Endothelial cell of umbilical vein (primary cell): ENCODE measurements around the gene RPS28. TPM values are rescaled to one million over a fixed set of nuclear protein-coding genes. Genes with fewer than 3 reads are reported as not detected.
A peak's percentile ranks its signal among the peaks of the same experiment; 100 is the strongest.

Experiments used
- BruUV-seq: library from RNA; stranded (reverse); fragments of 400-500 nt; replicated peaks from 2 replicates; lab custom pipeline; 2021; lab: Mats Ljungman, UMichigan
- CTCF ChIA-PET: fragments of 300-600, 350-600 bp; sonication (Branson Sonifier 250); formaldehyde crosslinking; loops from one replicate; lab custom pipeline; 2021; ENCODE audit warnings: antibody characterized with exemption, inconsistent platforms; lab: Charles Lee
- POLR2A ChIA-PET: fragments of 300-600, 350-600 bp; sonication (Branson Sonifier 250); formaldehyde crosslinking; loops from one replicate; lab custom pipeline; 2021; ENCODE audit warnings: antibody characterized with exemption, inconsistent platforms; lab: Charles Lee
- DNase-seq: peaks from one replicate; pipeline ENCODE4 v3.0.0-alpha.2; 2011; ENCODE audit warnings: low read depth, low spot score
- FAIRE-seq: peaks from 2 replicates; lab custom pipeline; 2011; peaks lifted over from hg19 to GRCh38; lab: Jason Lieb, UNC
- H2AFZ ChIP-seq: 2 replicates; pipeline ENCODE4 v1.6.0; 2012; ENCODE audit warnings: low read depth, low read length, control low read depth, inconsistent platforms
- H3K27ac ChIP-seq: 2 replicates; pipeline ENCODE4 v1.5.1; 2011; ENCODE audit warnings: low read depth, mild to moderate bottlenecking, control low read depth, low read length, moderate library complexity; ENCODE audit not compliant: insufficient read depth
- H3K27me3 ChIP-seq, 2 experiments: 2 replicates each; pipeline versions ENCODE4 v1.6.0 to v1.6.1; 2011; ENCODE audit warnings: low read length in 2 of 2, mixed read lengths in 1 of 2; ENCODE audit not compliant: control insufficient read depth in 2 of 2, insufficient read depth in 2 of 2
- H3K36me3 ChIP-seq, 2 experiments: 2 replicates in 1 of 2; 3 replicates in 1 of 2; pipeline ENCODE4 v1.5.1; 2011; ENCODE audit warnings: low read length in 2 of 2, mild to moderate bottlenecking in 1 of 2, moderate library complexity in 1 of 2; ENCODE audit not compliant: control insufficient read depth in 2 of 2, insufficient read depth in 2 of 2; ENCODE audit errors: extremely low read depth in 1 of 2
- H3K4me1 ChIP-seq: 3 replicates; pipeline ENCODE4 v1.5.1; 2011; ENCODE audit warnings: mild to moderate bottlenecking, low read length; ENCODE audit not compliant: control insufficient read depth, insufficient read depth; ENCODE audit errors: extremely low read depth
- H3K4me2 ChIP-seq: 2 replicates; pipeline ENCODE4 v1.6.1; 2011; ENCODE audit warnings: low read length, control low read depth, mixed read lengths; ENCODE audit not compliant: insufficient read depth
- H3K4me3 ChIP-seq, 3 experiments: fragments of 200-600 bp in 1 of 3; sonication (generic), shearing (Covaris generic) in 1 of 3; replicated peaks in 1 of 3; 2 replicates each; pipeline ENCODE4 v1.5.1; 2011 to 2016; ENCODE audit warnings: control low read depth in 3 of 3, low read length in 3 of 3, mild to moderate bottlenecking in 2 of 3, inconsistent platforms in 1 of 3, low read depth in 1 of 3, moderate library complexity in 1 of 3; ENCODE audit not compliant: insufficient read depth in 1 of 3
- H3K79me2 ChIP-seq: 2 replicates; pipeline ENCODE4 v1.6.0; 2012; ENCODE audit warnings: low read length, inconsistent platforms; ENCODE audit not compliant: control insufficient read depth, insufficient read depth
- H3K9ac ChIP-seq: replicated peaks from 2 replicates; pipeline ENCODE3; 2011; ENCODE audit warnings: low read length, control low read depth; ENCODE audit not compliant: insufficient read depth; ENCODE audit errors: extremely low read depth
- H3K9me1 ChIP-seq: replicated peaks from 3 replicates; pipeline ENCODE4 v1.6.0; 2011; ENCODE audit warnings: mild to moderate bottlenecking, low read length; ENCODE audit not compliant: control insufficient read depth, insufficient read depth; ENCODE audit errors: extremely low read depth
- H3K9me3 ChIP-seq: replicated peaks from 2 replicates; pipeline ENCODE4 v1.5.1; 2012; ENCODE audit warnings: low read length, inconsistent platforms; ENCODE audit not compliant: control insufficient read depth, insufficient read depth
- H4K20me1 ChIP-seq: replicated peaks from 2 replicates; pipeline ENCODE3; 2011; ENCODE audit warnings: mild to moderate bottlenecking, low read length; ENCODE audit not compliant: control insufficient read depth, insufficient read depth; ENCODE audit errors: extremely low read depth
- JUN ChIP-seq: IDR thresholded peaks from 2 replicates; pipeline ENCODE4 v1.6.1; 2011; ENCODE audit warnings: borderline replicate concordance, low read depth; ENCODE audit not compliant: insufficient read length, insufficient read depth
- MYC ChIP-seq: IDR thresholded peaks from one replicate; pipeline ENCODE4 v1.6.1; 2011; ENCODE audit warnings: mild to moderate bottlenecking, low read depth, low read length
- POLR2A ChIP-seq: IDR thresholded peaks from 2 replicates; pipeline ENCODE4 v1.6.1; 2012; ENCODE audit warnings: low read depth, mild to moderate bottlenecking, control low read depth, low read length
- POLR2AphosphoS5 ChIP-seq: IDR thresholded peaks from 2 replicates; pipeline ENCODE4 v1.6.1; 2012; ENCODE audit warnings: low read depth, mild to moderate bottlenecking, control low read depth, low read length, moderate library complexity; ENCODE audit not compliant: insufficient read depth
- dilution Hi-C: fragments of 300-500 bp; cut with MboI; formaldehyde crosslinking; loops from one replicate; pipeline ENCODE4 v1.15.0; 2019; ENCODE audit warnings: low sequenced_read_pairs; ENCODE audit not compliant: extremely low pct_ligation_motif_present
- intact Hi-C: fragments of 100-400 bp; cut with micrococcal nuclease; formaldehyde crosslinking; loops from one replicate; pipeline ENCODE4 v1.10.0; 2022
- polyA plus RNA-seq, 4 experiments: library from polyadenylated mRNA; depleted of rRNA in 3 of 4; stranded (reverse) in 3 of 4; unstranded in 1 of 4; fragments of >200 nt; gene quantifications; 2 replicates each; pipeline versions ENCODE4 v1.2.1 to v1.2.3, GENCODE V29; 2011 to 2012; ENCODE audit warnings: missing spikeins in 1 of 4
- total RNA-seq: library from RNA; stranded (reverse); gene quantifications from 2 replicates; pipeline ENCODE4 v1.2.3, GENCODE V29; 2021
- TF ChIP-seq, protein P1 (sequence below), 2 donors: IDR thresholded peaks; 1 replicate in 1 of 2; 2 replicates in 1 of 2; pipeline ENCODE4 v1.5.1; 2011; ENCODE audit warnings: low read length in 2 of 2, mild to moderate bottlenecking in 2 of 2, moderate library complexity in 2 of 2, control low read depth in 1 of 2, inconsistent platforms in 1 of 2, low read depth in 1 of 2; ENCODE audit not compliant: insufficient read depth in 1 of 2; ENCODE audit errors: extremely low read depth in 1 of 2

Gene RPS28
- total and polyA plus RNA-seq, 2 donors (not counting 3 experiments of a cell fraction or from before 2014, with no cell fraction given) = 865 to 1,664 TPM

DNA sequence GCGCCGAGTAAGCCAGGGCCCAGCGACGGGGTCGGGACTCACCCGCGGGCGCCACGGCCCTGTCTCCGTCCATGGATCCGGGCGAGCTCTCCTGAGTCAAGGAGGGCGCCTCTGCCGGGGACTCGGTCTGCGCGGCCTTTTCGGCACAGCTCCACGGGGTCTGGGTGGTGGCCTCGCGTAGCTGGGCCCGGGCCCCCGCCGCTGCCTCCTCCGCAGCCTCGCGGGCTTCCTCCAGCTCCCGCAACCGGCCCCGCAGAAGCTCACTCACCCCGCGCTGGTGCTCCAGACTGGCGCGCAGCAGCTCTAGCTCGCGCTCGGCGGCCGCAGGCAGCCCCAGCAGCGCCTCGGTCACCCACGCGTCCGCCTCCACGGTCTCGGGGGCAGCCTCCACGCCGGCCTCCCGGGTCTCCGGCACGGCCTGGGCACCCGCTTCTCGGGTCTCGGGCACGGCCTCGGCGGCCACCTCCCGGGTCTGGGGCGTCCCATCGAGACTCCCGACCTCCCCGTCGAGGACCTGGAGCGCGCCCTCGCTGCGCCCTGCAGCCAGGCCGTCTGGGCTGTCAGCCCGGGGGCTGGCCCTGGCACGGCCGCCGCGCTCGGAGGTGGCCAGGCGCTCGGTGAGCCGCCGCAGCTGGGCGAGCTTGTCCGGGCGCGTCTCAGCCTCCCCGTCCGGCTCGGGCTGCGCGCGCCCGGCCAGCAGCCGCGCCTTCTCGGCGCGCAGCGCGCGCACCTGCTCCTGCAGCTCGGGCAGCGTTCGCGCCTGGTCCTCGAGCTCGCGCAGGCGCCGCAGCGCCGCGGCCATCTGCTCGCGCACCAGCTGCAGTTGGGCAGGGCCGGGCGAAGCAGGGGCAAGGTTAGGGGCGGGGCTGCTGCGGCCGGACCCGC lies 13.4 kb downstream of the RPS28 start:
- ChIA-PET CTCF (interaction anchor here (0.9 to 1.6 kb wide), 4 partner anchors 11 to 23 kb away, joined by 3 to 5 read pairs (median 4); no protein-coding TSS in a partner anchor), POLR2A (interaction anchor here (1.3 kb wide), 1 partner anchor 14 kb away, joined by 3 read pairs; the partner anchor contains the start of genes NDUFA7 and RPS28)
- Histone ChIP-seq H4K20me1 (no peaks in the 10 kb centered on the region), H3K79me2 (no peaks in the 10 kb centered on the region), H3K4me2 (peak overlapping the region; percentile 49), H2AFZ (peak overlapping the region; percentile 58), H3K9me3 (no peaks in the 10 kb centered on the region), H3K27ac (no peak overlapping the region), H3K9me1 (no peaks in the 10 kb centered on the region), H3K27me3 (no peaks in the 10 kb centered on the region), H3K4me3 (peak overlapping the region in 1 of 3 experiments; percentile 45), H3K9ac (no peak overlapping the region), H3K4me1 (peaks cover 5% of the 10 kb centered on the region), H3K36me3 (peaks cover 3 to 18% of the 10 kb centered on the region in 2 experiments)
- TF ChIP-seq POLR2AphosphoS5 = peak; percentile 47
- TF ChIP-seq MYC = no peak
- dilution Hi-C loops = no loop called here
- intact Hi-C loops = no loop called here
- FAIRE-seq = peak; percentile 59
- no TSS peak for BruUV-seq
- DNase-seq = peak; percentile 60

DNA sequence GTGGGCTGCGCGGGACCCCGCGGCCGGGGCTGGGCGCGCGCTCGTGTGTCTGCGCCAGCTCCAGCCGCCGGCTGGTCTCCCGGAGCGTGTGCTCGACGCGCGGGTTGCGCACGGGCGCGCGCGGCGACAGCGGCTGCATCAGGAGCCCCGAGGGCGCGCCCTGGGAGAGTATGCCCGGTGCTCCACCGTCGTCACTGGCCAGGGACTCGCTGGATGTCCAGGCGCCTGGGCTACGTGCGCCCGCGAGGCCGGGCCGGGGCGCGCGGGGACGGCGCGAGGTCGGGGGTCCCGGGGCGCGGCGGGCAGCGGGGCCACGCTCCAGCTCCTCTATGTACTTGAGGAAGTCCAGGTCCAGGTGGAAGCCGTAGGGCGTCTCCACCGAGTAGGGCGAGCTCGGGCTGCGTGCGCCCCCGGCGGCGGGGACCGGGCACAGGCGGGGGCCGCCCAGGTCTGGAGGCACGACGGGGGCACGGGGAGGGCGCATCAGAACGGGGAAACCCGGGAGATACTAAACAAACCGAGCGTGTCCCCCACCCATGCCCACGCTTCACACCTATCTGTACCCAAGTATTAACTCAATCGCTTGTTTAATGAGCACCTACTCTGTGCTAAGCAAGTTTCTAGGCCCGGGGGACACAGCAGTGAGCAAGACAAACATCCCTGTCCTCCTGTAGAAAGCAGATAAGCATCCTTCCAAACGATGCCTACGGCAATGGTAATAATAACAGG lies 14.2 kb downstream of the RPS28 start:
- peak overlapping the region; percentile 49 for H3K4me2 ChIP-seq
- peaks cover 3 to 14% of the 10 kb centered on the region in 2 experiments for H3K36me3 ChIP-seq
- no peaks in the 10 kb centered on the region for H3K9me3 ChIP-seq
- TF ChIP-seq, protein P1, sequence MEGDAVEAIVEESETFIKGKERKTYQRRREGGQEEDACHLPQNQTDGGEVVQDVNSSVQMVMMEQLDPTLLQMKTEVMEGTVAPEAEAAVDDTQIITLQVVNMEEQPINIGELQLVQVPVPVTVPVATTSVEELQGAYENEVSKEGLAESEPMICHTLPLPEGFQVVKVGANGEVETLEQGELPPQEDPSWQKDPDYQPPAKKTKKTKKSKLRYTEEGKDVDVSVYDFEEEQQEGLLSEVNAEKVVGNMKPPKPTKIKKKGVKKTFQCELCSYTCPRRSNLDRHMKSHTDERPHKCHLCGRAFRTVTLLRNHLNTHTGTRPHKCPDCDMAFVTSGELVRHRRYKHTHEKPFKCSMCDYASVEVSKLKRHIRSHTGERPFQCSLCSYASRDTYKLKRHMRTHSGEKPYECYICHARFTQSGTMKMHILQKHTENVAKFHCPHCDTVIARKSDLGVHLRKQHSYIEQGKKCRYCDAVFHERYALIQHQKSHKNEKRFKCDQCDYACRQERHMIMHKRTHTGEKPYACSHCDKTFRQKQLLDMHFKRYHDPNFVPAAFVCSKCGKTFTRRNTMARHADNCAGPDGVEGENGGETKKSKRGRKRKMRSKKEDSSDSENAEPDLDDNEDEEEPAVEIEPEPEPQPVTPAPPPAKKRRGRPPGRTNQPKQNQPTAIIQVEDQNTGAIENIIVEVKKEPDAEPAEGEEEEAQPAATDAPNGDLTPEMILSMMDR (IDR thresholded peaks at IDR 0.05; ENCODE audit: extremely low read depth in 1 of 2, insufficient read depth in 1 of 2, low read depth in 1 of 2, low read length in 2 of 2) = peak in 1 of 2 donors; percentile 18
- TF ChIP-seq JUN (no peak), POLR2A (peak; percentile 31)
- DNase-seq (no peak), FAIRE-seq (no peak)
- peak overlapping the region; percentile 58 for H2AFZ ChIP-seq
- CTCF ChIA-PET = interaction anchor here (0.5 to 1.6 kb wide), 6 partner anchors 12 to 42 kb away, joined by 3 to 7 read pairs (median 4); no protein-coding TSS in a partner anchor
- H3K9me1 ChIP-seq = no peaks in the 10 kb centered on the region
- no peaks in the 10 kb centered on the region for H3K79me2 ChIP-seq
- H3K4me3 ChIP-seq = peak overlapping the region in 2 of 3 experiments; percentile 24 to 45
- H3K27me3 ChIP-seq = no peaks in the 10 kb centered on the region
- H3K27ac ChIP-seq = no peak overlapping the region
- no TSS peak for BruUV-seq
- H3K4me1 ChIP-seq = peaks cover 9% of the 10 kb centered on the region
- no peaks in the 10 kb centered on the region for H4K20me1 ChIP-seq
- H3K9ac ChIP-seq = no peak overlapping the region
- intact Hi-C loops (no loop called here), dilution Hi-C loops (no loop called here)
- POLR2A ChIA-PET = no interaction called here
